Left renal cortex interstitium (tissue), 4 donors: ENCODE data around the gene SPTBN1. TPM values are rescaled to one million over a fixed set of nuclear protein-coding genes. Genes with fewer than 3 reads are reported as not detected.

ENCODE experiments used
- DNase-seq, 4 donors: peaks; one replicate each; pipeline ENCODE4 v3.0.0-alpha.2; 2013; ENCODE audit warnings: low read depth in 4 of 4, low spot score in 2 of 4, missing footprints in 1 of 4
- polyA plus RNA-seq, 4 donors: library from polyadenylated mRNA; unstranded; fragments of 120-200 nt; gene quantifications; one replicate each; pipeline ENCODE4 v1.2.1, GENCODE V29; 2013; ENCODE audit not compliant: insufficient read length in 4 of 4

The SPTBN1 gene
- polyA plus RNA-seq, 4 donors: 215 to 262 (median 233) TPM

GRCh38 chr2:54432251-54433015 is 23.7 kb upstream of the SPTBN1 start:
- no peak for DNase-seq

GRCh38 chr2:54434229-54434628 is 21.9 kb upstream of the SPTBN1 start:
- no peak for DNase-seq

- DNase-seq: no peak
These were observed 21.4 kb upstream of the SPTBN1 start for GRCh38 chr2:54434711-54435110.

- DNase-seq: no peak
These were observed 20.6 kb upstream of the SPTBN1 start for GRCh38 chr2:54435325-54436226.

GRCh38 chr2:54437588-54437987 is 18.5 kb upstream of the SPTBN1 start:
- no peak for DNase-seq

- DNase-seq: no peak
These were observed 17.9 kb upstream of the SPTBN1 start for GRCh38 chr2:54438271-54438670.

GRCh38 chr2:54439582-54439981 is 16.5 kb upstream of the SPTBN1 start:
- no peak for DNase-seq

GRCh38 chr2:54440050-54440449 is 16.1 kb upstream of the SPTBN1 start:
- no peak for DNase-seq

- no peak for DNase-seq
These were observed 11.6 kb upstream of the SPTBN1 start for GRCh38 chr2:54444503-54444902.

GRCh38 chr2:54446122-54446521 is 10.0 kb upstream of the SPTBN1 start:
- no peak for DNase-seq

- no peak for DNase-seq
These were observed 9.5 kb upstream of the SPTBN1 start for GRCh38 chr2:54446625-54447024.

GRCh38 chr2:54454548-54455130 is 1.5 kb upstream of the SPTBN1 start:
- no peak for DNase-seq

- peak in 2 of 4 donors; percentile 26 to 31 for DNase-seq
These were observed 980 bp upstream of the SPTBN1 start for GRCh38 chr2:54455131-54455562.

GRCh38 chr2:54456362-54456611 is 160 bp downstream of the SPTBN1 start:
- DNase-seq: no peak

- no peak for DNase-seq
These were observed 640 bp downstream of the SPTBN1 start for GRCh38 chr2:54456612-54457322.

GRCh38 chr2:54457323-54458023 is 1.3 kb downstream of the SPTBN1 start:
- DNase-seq: peak in 2 of 4 donors; percentile 27 to 29

- no peak for DNase-seq
These were observed 2.9 kb downstream of the SPTBN1 start for GRCh38 chr2:54459037-54459441.

- DNase-seq: no peak
These were observed 5.1 kb downstream of the SPTBN1 start for GRCh38 chr2:54461261-54461660.

GRCh38 chr2:54464341-54464740 is 8.2 kb downstream of the SPTBN1 start:
- DNase-seq: no peak

GRCh38 chr2:54465143-54465542 is 9.0 kb downstream of the SPTBN1 start:
- DNase-seq: no peak
